Measurements from ENCODE around the gene DPP6.

DPP6 gene

DNA sequence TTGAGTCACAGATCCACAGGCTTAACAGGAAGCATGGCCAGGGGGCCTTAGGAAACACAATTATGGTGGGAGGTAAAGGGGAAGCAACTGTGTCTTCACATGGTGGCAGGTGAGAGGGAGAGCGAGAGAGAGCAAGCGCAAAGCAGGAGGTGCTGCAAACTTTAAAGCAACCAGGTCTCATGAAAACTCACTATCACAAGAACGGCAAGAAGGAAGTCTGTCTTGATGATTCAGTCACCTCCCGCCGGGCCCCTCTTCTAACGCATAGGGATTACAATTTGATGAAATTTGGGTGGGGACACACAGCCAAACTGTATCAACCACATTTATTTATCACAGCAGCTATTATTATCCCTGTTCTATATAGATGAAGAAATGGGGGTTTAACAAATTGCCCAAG is 201.6 kb downstream of the DPP6 start:
- DNase-seq = no peak

DNA sequence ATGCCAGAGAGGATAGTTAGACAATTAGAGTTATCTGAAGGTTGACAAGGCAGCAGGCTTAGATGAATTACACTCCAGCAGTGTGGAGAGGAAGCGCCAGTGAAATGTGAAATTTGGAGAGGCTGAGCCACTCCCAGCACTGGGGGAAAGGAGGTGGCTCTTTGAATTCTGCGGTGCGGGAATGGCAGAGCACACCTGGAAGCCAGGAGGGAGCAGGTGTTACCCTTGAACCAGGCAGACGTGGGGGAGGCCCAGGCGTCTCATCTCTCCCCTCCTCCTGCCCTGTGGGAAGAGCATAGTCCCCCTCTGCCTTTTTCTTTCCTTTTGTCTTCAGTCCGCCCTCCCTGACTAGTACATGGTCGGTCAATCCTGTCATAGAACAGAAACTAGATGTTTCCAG is 203.1 kb downstream of the DPP6 start:
- no peak for DNase-seq

DNA sequence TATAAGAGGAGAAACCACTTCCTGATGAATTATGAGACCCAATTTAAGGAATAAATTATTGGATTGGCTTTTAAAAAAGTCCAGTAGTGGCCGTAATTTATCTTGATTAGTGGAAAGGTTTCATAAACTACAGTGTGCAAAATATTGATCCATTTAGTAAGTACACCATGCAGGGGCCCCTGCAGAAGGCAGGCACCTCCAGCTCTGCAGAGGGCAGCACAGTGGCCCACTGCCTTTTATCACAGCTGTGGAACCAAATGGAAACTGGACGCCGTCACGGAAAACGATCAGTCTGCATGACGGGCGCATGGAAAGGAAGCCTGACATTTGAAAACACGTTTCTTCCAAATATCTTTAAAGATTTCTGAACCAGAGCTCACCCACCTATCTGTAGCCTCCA is 204.0 kb downstream of the DPP6 start:
- DNase-seq = no peak

DNA sequence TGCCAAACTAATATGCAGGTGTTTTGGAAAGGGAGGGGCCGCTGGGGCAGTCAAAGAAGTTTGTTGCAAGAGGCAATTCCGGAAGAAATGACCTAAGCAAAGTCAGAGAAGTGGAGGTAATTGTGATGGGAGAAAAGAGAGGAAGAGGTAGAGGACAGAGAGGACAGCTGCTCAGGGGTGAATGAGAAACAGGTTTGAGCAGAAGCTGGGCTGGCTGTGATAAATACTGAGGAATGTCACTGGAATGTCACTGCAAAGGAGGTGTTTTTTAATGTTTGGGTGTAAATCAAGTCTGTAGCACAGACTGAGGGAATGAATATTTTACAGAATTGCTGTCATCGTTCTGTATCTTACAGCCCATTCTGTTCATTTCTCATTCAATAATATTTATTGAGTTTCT is 207.2 kb downstream of the DPP6 start:
- no peak for DNase-seq

DNA sequence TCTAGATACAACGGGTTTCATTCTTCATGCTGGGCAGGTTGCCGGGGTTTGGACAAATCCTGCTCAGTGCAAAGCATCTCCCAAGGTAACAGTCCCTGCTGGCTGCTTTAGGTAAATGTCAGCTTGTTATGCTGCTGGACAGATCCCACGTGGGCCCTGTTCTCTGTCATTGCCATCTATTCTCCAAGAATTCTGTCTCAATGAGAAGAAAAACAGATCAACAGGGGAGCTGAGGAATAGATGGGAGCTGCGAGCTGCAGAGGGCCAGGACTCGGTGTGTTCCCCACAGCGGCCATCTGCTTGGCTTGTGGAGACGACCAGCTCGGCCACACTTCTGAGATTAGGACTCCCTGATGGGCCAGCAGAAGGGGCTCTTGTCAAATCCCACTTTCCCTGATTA is 235.2 kb downstream of the DPP6 start:
- no peak for DNase-seq

DNA sequence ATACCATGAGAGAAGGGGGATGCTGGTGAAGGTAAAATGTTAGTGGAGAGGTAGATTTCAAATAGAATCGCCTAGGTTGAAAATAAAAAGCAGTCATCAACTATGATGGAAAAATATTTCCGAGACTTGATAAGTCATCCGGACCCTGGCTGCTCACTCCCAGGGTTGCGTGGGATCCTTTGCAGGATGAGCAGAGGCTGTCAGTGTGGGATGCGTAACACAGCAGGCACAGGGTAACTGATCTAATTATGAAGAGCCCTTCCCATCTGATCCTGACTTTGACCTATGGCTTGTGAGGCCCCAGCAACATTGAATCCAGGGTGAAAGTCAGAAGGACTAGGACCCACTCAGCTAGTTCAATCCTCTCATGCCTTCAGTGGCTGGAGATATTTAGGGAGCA is 236.9 kb downstream of the DPP6 start:
- no peak for DNase-seq

DNA sequence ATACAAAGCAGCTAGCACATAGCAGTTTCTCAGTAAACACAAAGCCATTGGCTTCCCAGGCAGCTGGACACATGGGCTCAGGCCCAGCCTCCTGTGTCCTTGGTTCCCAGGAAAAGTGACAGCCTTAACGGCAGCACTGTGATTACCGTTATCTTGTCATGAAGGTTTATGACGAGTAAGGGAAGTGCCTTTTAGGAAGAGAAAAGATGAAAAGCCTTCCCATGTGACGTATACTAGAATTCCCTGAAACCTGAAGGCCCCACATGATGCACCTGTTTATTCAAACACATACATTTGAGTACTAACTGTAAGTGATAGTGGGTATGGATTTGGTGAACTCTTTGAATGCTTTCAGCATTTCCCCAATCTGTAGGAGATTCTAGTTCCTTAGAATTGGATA is 244.2 kb downstream of the DPP6 start:
- DNase-seq = no peak

DNA sequence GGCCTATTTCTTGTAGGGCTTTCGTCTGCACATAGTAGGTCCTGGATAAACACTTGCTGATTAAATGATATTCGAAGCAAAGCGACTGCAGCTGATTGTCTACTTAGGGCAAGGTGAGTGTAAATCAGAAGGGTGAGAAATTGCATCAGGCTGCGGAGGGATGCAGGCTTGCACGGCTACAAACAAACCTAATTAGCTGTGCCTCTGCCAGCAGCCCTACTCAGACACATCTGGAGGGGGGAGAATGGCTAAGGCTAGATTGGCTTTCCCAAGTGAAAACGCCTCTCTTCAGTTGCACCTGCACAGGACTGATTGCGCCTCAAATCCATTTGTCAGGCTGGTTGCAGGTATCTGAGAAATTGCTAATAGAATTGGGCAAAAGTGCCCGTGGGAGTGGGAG is 247.5 kb downstream of the DPP6 start:
- DNase-seq = no peak

DNA sequence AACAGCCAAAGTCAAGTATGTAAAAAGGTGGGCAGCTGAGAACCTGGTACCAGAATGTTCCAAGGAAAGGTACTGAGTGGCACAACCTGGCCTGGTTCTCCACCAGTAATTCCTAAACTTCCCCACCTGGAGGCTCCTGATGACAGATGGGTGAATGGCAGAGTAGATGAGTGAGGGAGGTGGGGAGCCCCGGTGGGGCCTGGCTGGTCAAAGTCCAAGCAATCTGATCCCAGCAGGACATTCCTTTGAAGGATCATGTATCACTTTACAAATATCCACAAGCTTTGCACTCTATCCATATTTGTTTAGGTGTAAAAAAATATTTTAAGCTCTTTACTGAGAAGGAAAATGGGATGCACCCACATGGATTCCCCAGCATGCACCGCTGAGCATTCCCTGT is 250.2 kb downstream of the DPP6 start:
- DNase-seq = no peak

DNA sequence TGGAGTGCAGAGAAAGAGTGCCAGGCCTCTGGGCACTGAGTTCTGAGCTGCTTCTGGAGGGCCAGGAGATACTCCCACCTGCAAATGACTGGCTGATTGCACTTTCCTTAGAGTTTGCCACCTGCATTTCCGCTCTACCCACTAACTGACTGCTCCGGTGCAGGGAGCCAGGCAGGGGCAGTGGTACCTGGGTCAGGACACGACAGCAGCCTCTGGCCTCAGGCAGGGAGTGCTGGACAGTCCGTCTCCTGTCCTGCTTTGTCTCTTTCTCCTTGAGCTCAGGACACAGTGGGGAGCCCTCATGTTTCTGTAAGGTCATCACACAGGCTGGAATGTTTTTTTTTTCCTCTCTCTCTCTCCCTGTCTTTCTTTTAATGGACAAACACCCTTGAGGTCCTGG is 252.0 kb downstream of the DPP6 start:
- DNase-seq = no peak

DNA sequence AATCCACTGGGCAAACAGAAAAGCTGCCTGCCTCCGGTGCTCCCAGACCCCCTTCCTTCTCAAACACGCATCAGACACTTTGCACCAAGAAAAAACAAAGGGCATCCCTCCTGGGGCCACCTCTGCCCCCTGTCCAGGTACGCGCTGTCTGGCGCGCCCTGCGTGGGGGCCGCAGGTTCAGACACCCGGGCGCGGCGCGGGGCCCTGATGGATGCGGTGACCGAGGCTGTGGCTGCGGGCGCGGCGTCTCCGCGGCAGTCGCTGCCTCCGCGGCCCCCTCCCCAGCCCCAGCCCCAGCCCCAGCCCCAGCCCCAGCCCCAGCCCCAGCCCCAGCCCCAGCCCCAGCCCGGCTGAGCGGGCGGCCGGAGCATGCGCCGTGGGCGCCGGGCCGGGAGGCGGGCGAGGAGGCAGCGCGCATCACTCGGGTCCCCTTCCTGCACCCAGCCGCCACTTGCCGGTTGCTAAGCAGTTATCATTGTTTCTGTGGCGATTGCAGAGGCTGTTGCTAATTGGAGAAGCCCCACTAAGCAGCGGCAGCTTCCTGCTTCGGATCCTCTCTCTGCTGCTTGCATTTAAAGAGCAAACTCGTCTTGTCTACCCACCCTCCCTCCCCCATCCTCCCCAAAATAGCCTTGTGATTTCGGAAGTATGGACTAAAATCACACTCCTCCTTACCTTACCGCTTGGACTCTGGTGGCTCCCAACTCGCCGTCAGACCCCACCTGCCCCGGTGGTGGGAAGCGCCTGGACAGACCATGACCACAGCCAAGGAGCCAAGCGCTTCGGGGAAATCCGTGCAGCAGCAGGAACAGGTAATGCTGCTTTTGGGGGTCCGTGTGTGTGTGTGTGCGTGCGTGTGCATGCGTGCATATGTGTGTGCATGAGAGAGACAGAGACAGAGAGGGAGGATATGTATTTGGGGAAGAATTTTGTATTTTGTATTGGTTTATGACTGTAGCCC is 252.8 kb downstream of the DPP6 start:
- no peak for DNase-seq

DNA sequence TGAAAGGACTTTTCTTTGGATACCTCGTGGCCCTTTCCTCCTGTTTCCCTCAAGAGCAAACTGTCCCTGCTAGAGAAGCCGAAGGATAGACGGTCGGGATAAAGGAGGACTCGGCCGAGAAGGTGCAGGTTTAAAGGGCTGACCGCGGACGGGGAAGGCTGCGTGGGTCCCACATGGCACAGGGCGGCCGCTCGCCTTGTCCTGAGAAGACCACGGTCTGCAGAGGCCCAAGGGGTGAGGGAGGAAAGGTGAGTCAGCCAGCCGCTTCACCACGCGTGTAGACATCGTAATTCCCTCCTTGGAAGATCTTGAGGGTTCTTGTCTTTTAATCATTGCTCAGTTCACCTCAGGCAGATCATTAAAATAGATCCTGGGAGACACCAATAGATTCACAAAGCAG is 253.8 kb downstream of the DPP6 start:
- DNase-seq = no peak

DNA sequence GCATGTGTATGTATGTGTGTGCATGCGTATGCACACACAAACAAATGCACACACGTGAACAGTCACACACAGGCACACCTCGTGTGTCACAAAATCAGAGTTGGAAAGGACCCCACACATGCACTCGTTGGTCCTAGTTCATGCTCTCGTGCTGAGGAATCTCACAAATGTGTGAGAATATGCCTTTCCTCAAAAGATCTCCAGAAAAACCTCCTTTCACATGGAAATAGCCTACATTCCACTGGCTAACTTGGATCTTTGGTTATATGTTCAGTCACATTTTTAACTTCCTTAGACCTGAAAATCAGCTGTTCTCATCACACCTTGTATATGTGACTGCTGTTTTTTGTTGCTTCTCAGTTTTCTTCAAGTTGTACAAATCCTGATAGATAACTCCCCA is 256.7 kb downstream of the DPP6 start:
- no peak for DNase-seq

DNA sequence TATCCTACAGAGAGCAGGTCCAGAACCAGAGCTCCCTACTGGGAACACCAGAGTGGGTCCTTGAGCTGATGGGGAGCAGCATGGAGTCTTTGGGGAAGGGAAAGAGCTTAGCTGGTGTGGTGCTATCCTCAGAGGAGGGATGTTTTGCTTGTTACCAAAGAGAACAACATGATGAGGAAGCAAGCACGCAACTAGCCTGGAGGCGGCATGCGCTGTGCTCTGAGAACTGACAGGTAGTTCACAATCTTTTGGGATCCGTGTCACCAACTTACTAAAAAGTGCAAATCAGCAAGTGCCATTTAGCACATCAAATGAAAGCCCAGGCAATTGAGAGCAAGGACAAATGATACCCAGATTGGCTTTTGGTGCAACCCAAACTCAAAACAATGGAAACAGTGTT is 257.9 kb downstream of the DPP6 start:
- no peak for DNase-seq

DNA sequence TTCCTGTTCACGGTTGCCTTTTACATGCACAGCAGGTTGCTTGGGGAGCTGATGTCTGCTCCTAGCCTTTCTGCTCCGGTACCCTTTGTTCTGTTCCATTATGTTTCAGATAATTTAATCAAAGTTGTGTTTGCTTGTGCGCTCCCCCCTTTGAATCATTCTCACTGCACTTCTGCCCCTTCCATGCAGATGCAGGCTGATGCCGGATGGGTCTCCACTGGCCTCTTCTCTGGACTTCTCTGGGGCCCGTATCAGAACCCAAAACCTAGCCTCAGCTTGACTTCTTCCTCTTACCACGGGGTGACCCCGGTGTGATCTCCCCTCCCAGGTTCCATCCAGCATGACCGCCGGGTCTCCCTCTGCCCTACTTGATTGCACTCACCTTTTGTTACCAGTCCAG is 272.0 kb downstream of the DPP6 start:
- DNase-seq = no peak

DNA sequence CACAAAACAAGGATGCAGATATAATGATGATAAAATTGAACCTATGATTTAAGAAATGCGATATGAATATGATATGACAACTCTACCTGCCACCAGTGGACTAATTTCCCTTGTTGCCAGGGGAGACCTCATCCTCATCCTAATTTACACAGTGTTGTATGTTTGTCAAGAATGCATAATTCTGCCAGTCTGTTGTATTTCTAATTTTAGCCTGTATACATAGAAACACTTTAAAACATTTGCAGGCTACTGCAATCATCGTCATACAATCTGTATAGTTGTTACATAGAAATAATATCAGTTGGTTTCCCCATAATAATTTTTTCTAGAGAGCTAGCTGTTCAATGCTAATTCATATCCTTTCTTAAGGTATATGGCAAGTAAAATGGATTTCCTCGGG is 274.2 kb downstream of the DPP6 start:
- DNase-seq = no peak

DNA sequence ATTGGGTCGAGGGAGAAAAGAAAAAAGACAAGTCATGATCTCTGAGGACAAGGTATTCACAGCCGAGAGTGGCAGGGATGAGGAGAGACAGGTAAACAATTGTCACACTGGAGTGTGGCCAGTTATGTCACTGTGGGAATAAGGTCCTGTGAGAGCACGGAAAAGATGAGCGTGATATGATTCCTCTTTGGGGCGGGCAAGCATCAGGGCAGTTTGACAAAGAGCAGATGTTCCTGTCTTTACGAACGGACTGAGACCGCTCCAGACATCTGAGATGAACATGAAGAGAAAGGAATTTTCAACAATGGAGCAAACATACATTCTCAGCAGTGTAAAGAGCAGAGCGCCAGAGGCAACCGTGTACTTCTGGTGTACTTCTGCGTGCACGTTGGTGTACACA is 278.1 kb downstream of the DPP6 start:
- DNase-seq = no peak

DNA sequence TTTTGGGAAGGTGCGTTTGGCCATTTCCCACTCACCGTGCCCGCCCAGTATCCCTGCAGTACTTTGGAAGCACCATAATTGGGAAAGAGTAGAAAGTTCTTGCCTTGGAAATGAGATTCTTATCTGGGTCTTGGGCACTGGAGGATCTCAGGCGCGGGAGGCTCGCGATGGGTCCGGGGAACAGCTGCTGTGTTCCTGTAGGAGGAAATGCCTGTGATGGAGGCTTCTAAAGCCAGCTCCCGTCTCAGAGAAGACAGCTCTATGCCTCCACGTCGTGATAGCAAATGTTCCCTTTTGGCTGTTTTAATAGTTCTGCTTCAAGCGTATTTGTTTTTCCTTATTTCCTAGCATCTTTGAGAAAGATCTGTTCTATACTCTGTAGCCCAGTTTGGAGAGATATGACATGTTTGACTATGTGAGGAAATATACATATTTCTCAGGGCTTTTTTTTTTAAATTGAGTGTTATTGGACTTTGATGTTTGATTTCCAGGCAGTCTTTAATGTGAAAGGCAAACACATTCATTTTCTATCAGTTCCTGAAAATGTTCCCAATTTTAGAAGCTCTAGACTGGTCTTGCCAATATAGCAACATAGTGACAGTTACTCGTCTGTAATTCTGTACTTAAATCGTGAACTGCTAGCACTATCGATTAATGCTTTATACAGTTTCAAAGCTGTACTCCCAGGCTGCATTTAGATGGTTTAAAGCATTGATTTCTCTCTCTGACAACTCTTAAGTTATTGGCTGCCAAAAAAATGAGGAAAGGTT is 280.8 kb downstream of the DPP6 start:
- no peak for DNase-seq

DNA sequence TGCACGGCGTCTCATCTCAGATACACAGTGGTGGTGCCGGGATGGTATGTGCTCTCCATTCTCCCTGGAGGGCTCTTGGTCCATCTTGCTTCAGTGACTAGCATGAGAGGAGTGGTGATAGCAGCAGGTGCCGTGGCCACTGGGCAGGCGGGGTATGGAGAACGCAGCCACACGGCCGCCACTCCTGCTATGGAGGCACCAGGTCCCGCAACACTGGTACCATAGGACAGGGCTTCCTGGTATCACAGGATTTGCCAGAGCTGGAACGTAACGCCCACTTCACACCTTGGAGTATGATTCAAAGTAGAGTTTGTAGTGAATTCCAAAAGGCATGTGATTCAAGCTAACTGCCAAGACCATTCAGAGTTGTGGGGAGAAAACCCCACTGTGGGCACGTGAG is 284.1 kb downstream of the DPP6 start:
- no peak for DNase-seq

DNA sequence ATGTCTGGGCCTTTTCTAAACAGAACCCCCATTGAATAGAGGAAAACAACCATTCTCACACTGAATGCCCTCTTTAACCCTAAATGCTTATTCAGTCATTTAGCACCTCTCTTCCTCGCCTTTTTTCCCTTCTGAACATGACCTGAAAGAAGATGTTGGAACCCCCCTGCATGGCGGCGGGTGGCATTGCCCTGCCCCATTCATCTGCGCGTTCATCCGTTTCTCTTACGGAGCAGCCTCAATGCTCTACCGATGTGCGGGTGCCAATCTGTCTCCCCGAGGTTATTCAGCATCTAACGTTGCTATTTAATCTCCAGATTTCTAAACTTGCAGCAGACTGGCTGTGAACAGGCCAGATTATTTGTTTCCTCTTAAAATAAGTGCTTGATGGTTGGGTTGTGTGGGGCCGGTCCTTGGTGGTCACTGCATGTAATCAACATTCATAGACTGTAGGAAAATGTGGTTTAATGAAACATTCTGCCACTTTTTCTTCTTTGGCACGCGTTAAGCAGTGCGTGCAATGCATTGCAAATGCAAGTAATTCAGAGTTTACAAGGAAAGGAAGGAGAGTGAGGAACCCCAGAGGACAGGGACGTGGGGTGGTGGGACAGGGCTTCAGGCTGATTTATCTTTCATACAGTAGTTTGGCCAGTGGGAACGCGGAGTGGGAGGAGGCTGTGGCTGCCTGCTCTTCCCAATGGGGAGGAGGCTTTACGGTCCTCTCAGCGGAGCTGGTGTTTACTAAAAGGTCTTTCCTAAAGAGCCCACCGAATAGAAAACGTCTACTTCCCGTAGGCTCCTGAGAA is 286.7 kb downstream of the DPP6 start:
- DNase-seq = no peak

DNA sequence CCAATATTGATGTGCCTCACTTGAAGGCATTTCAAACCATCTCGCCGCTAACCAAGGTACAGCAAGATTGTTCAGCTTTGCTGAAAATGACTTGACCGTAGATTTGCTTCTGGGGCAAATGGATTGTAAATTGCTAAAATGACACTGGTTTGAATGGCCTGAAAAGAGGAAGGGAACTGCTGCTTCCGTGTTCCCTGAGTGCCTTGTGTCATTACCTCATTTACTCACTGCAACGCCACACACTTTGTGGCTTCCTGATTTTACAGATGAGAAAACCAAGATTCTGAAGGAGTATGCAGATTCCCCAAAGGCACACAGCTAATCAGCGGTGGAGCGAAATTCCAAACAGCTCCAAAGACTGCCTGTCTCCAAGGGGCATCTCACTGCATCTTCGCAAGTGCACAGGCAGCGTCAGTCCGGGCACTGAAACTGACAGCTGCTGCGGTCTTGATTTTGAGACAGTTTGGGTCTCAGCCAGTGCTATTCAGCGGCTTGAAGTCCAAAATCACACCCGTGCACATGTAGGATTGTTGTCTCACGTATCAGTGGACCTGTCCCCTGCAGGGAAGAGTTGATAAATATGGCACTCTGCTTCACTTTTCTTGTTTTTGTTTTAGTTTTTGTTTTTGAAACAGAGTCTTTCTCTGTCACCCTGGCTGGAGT is 290.9 kb downstream of the DPP6 start:
- no peak for DNase-seq

DNA sequence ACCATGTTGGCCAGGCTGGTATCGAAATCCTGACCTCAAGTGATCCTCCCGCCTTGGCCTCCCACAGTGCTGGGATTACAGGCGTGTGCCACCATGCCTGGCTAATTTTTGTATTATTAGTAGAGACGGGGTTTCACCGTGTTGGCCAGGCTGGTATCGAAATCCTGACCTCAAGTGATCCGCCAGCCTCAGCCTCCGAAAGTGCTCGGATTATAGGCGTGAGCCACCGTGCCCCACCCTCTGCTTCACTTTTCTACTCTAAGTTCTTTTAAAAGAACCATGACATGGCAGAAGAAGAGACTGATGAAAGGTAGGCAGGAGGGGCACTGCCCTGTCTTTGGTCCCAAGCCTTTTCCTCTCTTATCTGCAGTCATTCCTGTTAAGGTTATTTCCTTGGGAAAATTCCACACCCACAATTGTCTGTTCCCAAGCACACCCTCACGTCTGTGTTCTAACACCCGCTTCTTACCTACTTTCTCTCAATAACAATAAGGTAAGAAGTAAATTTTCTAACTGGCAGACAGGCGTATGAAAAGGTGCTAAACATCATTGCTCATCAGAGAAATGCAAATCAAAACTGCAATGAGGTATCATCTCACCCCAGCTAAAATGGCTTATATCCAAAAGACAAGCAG is 291.7 kb downstream of the DPP6 start:
- no peak for DNase-seq

Data from activated CD4-positive, alpha-beta T cell treated with anti-CD3 and anti-CD28 coated beads, Interleukin-2, amount 50 U/mL, for 48 hours (primary cell).